ENCODE data around the gene KIF13A. TPM values are rescaled to one million over a fixed set of nuclear protein-coding genes. Genes with fewer than 3 reads are reported as not detected.

The KIF13A gene
- total and polyA plus RNA-seq, 2 experiments from 2014 or later, result 8.4 to 28.2 TPM

GRCh38 chr6:17897681-17898080 lies 89.8 kb downstream of the KIF13A start (continued):
- TF ChIP-seq REST (IDR thresholded peaks at IDR 0.05; ENCODE audit: unreplicated experiment) (no peak), ZNF114 (CRISPR knock-in tag; IDR thresholded peaks at IDR 0.05) (no peak), POLR2AphosphoS5 (IDR thresholded peaks at IDR 0.05; ENCODE audit: low read depth) (no peak), EZH2 (IDR thresholded peaks at IDR 0.05; ENCODE audit: low read depth, unreplicated experiment) (no peak), NANOG (IDR thresholded peaks at IDR 0.05; ENCODE audit: borderline replicate concordance) (no peak), JUNB (IDR thresholded peaks at IDR 0.05; ENCODE audit: unreplicated experiment) (no peak)
- TF ChIP-seq, protein P1, sequence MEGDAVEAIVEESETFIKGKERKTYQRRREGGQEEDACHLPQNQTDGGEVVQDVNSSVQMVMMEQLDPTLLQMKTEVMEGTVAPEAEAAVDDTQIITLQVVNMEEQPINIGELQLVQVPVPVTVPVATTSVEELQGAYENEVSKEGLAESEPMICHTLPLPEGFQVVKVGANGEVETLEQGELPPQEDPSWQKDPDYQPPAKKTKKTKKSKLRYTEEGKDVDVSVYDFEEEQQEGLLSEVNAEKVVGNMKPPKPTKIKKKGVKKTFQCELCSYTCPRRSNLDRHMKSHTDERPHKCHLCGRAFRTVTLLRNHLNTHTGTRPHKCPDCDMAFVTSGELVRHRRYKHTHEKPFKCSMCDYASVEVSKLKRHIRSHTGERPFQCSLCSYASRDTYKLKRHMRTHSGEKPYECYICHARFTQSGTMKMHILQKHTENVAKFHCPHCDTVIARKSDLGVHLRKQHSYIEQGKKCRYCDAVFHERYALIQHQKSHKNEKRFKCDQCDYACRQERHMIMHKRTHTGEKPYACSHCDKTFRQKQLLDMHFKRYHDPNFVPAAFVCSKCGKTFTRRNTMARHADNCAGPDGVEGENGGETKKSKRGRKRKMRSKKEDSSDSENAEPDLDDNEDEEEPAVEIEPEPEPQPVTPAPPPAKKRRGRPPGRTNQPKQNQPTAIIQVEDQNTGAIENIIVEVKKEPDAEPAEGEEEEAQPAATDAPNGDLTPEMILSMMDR (conservative IDR thresholded peaks at IDR 0.05; ENCODE audit: low read depth in 2 of 2), result no peak

GRCh38 chr6:17894905-17895304 lies 92.5 kb downstream of the KIF13A start:
- Histone ChIP-seq H3K4me2 (no peak overlapping the region), H3F3A (replicated peaks; ENCODE audit: low read depth) (no peaks in the 10 kb centered on the region), H3K36me3 (ENCODE audit: insufficient read depth) (peaks cover 22% of the 10 kb centered on the region; the same call in 1 of the 2 replicates), H4K20me1 (replicated peaks; ENCODE audit: insufficient read depth) (0 out of 2 replicates have a peak, but pooled peaks cover 4% of the 10 kb centered on the region), H3K4me3 (no peak overlapping the region), H3K4me1 (ENCODE audit: insufficient read depth) (no peaks in the 10 kb centered on the region), H2AFZ (no peak overlapping the region), H3K79me2 (replicated peaks; ENCODE audit: insufficient read depth) (peaks cover 13% of the 10 kb centered on the region), H3K27me3 (ENCODE audit: insufficient read depth) (no peaks in the 10 kb centered on the region), H3K27ac (ENCODE audit: low read depth) (no peak overlapping the region), H3K9me2 (ENCODE audit: insufficient read depth) (no peaks in the 10 kb centered on the region)
- Mint-ChIP-seq H3K4me1 (peaks cover 3% of the 10 kb centered on the region; the same call in 1 of the 3 replicates), H3K36me3 (ENCODE audit: low read depth) (peaks cover 59% of the 10 kb centered on the region), H3K9me3 (peaks cover 34% of the 10 kb centered on the region), H3K27me3 (ENCODE audit: insufficient read depth, low read depth, poor library complexity) (peaks cover 3% of the 10 kb centered on the region), H3K4me3 (no peak overlapping the region), H3K27ac (no peak overlapping the region)
- ATAC-seq (no peak), DNase-seq (ENCODE audit: low spot score) (no peak)
- TF ChIP-seq JUNB (IDR thresholded peaks at IDR 0.05; ENCODE audit: unreplicated experiment), result no peak
- TF ChIP-seq ZNF331 (CRISPR knock-in tag; IDR thresholded peaks at IDR 0.05; ENCODE audit: low read depth), result peak; percentile 78

- no peak overlapping the region for H2AFZ ChIP-seq
- no peak overlapping the region for H3K27ac ChIP-seq (ENCODE audit: low read depth)
- H3K4me3 ChIP-seq, result no peak overlapping the region
- H3K36me3 ChIP-seq (ENCODE audit: insufficient read depth), result peaks cover 22% of the 10 kb centered on the region; the same call in 1 of the 2 replicates
- Mint-ChIP-seq H3K27ac (no peak overlapping the region), H3K27me3 (ENCODE audit: insufficient read depth, low read depth, poor library complexity) (peaks cover 3% of the 10 kb centered on the region), H3K36me3 (ENCODE audit: low read depth) (peaks cover 59% of the 10 kb centered on the region), H3K4me1 (peaks cover 3% of the 10 kb centered on the region; the same call in 1 of the 3 replicates), H3K4me3 (no peak overlapping the region), H3K9me3 (peaks cover 34% of the 10 kb centered on the region)
- H3K9me2 ChIP-seq (ENCODE audit: insufficient read depth), result no peaks in the 10 kb centered on the region
- H3K4me2 ChIP-seq, result no peak overlapping the region
- H3K79me2 ChIP-seq (replicated peaks; ENCODE audit: insufficient read depth), result peaks cover 6% of the 10 kb centered on the region
- ATAC-seq, result no peak
- 0 out of 2 replicates have a peak, but pooled peaks cover 4% of the 10 kb centered on the region for H4K20me1 ChIP-seq (replicated peaks; ENCODE audit: insufficient read depth)
- no peaks in the 10 kb centered on the region for H3K4me1 ChIP-seq (ENCODE audit: insufficient read depth)
- H3K27me3 ChIP-seq (ENCODE audit: insufficient read depth), result no peaks in the 10 kb centered on the region
- no peak for DNase-seq (ENCODE audit: low spot score)
- no peaks in the 10 kb centered on the region for H3F3A ChIP-seq (replicated peaks; ENCODE audit: low read depth)
- TF ChIP-seq, protein P2, sequence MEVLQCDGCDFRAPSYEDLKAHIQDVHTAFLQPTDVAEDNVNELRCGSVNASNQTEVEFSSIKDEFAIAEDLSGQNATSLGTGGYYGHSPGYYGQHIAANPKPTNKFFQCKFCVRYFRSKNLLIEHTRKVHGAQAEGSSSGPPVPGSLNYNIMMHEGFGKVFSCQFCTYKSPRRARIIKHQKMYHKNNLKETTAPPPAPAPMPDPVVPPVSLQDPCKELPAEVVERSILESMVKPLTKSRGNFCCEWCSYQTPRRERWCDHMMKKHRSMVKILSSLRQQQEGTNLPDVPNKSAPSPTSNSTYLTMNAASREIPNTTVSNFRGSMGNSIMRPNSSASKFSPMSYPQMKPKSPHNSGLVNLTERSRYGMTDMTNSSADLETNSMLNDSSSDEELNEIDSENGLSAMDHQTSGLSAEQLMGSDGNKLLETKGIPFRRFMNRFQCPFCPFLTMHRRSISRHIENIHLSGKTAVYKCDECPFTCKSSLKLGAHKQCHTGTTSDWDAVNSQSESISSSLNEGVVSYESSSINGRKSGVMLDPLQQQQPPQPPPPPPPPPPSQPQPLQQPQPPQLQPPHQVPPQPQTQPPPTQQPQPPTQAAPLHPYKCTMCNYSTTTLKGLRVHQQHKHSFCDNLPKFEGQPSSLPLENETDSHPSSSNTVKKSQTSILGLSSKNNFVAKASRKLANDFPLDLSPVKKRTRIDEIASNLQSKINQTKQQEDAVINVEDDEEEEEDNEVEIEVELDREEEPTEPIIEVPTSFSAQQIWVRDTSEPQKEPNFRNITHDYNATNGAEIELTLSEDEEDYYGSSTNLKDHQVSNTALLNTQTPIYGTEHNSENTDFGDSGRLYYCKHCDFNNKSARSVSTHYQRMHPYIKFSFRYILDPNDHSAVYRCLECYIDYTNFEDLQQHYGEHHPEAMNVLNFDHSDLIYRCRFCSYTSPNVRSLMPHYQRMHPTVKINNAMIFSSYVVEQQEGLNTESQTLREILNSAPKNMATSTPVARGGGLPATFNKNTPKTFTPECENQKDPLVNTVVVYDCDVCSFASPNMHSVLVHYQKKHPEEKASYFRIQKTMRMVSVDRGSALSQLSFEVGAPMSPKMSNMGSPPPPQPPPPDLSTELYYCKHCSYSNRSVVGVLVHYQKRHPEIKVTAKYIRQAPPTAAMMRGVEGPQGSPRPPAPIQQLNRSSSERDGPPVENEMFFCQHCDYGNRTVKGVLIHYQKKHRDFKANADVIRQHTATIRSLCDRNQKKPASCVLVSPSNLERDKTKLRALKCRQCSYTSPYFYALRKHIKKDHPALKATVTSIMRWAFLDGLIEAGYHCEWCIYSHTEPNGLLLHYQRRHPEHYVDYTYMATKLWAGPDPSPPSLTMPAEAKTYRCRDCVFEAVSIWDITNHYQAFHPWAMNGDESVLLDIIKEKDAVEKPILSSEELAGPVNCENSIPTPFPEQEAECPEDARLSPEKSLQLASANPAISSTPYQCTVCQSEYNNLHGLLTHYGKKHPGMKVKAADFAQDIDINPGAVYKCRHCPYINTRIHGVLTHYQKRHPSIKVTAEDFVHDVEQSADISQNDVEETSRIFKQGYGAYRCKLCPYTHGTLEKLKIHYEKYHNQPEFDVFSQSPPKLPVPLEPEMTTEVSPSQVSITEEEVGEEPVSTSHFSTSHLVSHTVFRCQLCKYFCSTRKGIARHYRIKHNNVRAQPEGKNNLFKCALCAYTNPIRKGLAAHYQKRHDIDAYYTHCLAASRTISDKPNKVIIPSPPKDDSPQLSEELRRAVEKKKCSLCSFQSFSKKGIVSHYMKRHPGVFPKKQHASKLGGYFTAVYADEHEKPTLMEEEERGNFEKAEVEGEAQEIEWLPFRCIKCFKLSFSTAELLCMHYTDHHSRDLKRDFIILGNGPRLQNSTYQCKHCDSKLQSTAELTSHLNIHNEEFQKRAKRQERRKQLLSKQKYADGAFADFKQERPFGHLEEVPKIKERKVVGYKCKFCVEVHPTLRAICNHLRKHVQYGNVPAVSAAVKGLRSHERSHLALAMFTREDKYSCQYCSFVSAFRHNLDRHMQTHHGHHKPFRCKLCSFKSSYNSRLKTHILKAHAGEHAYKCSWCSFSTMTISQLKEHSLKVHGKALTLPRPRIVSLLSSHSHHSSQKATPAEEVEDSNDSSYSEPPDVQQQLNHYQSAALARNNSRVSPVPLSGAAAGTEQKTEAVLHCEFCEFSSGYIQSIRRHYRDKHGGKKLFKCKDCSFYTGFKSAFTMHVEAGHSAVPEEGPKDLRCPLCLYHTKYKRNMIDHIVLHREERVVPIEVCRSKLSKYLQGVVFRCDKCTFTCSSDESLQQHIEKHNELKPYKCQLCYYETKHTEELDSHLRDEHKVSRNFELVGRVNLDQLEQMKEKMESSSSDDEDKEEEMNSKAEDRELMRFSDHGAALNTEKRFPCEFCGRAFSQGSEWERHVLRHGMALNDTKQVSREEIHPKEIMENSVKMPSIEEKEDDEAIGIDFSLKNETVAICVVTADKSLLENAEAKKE (CRISPR knock-in tag; IDR thresholded peaks at IDR 0.05), result no peak
- TF ChIP-seq JUNB (IDR thresholded peaks at IDR 0.05; ENCODE audit: unreplicated experiment), result no peak
Measured at GRCh38 chr6:17894191-17894590, 93.2 kb downstream of the KIF13A start.

All from GM23338 (cell line).